Type B pancreatic cell (in vitro differentiated cells): ENCODE results near the gene LIMS1. TPM values are rescaled to one million over a fixed set of nuclear protein-coding genes. Genes with fewer than 3 reads are reported as not detected.
"Not testable (repeated sequence)": the region's sequence is repeated elsewhere in the genome, so short reads cannot be mapped to it uniquely, and the experiment has no call there.

Experiments used
- DNase-seq: peaks from one replicate; pipeline ENCODE4 v3.0.0; 2021; ENCODE audit warnings: mixed read lengths; ENCODE audit not compliant: unreplicated experiment; ENCODE audit errors: extremely low spot score
- H3K27ac Mint-ChIP-seq: 2 replicates; pipeline ENCODE4 v1.8.0; 2021; ENCODE audit warnings: mild to moderate bottlenecking, mixed read lengths
- H3K27me3 Mint-ChIP-seq: 2 replicates; pipeline ENCODE4 v1.8.0; 2021; ENCODE audit warnings: mixed read lengths
- H3K36me3 Mint-ChIP-seq: 2 replicates; pipeline ENCODE4 v1.8.0; 2021; ENCODE audit warnings: mixed read lengths
- H3K4me1 Mint-ChIP-seq: one replicate; pipeline ENCODE4 v1.8.0; 2021; ENCODE audit warnings: mixed read lengths; ENCODE audit not compliant: unreplicated experiment
- H3K4me3 Mint-ChIP-seq: 2 replicates; pipeline ENCODE4 v1.8.0; 2021; ENCODE audit warnings: mild to moderate bottlenecking, mixed read lengths
- H3K9me3 Mint-ChIP-seq: 2 replicates; pipeline ENCODE4 v1.8.0; 2021; ENCODE audit warnings: mixed read lengths
- total RNA-seq: library from RNA; stranded (reverse); gene quantifications from 2 replicates; pipeline ENCODE4 v1.2.1, GENCODE V29; 2021; ENCODE audit warnings: low replicate concordance

Gene LIMS1
- total RNA-seq, 1 donor from 2014 or later: 43.5 TPM

GRCh38 chr2:108653425-108653824 is 119.2 kb downstream of the LIMS1 start:
- H3K36me3 Mint-ChIP-seq, H3K27me3 Mint-ChIP-seq, H3K9me3 Mint-ChIP-seq, H3K4me3 Mint-ChIP-seq, DNase-seq, H3K27ac Mint-ChIP-seq: not testable (repeated sequence)
- H3K4me1 Mint-ChIP-seq: peaks cover 13% of the 10 kb centered on the region

- H3K36me3 Mint-ChIP-seq, H3K27ac Mint-ChIP-seq, H3K27me3 Mint-ChIP-seq, DNase-seq, H3K9me3 Mint-ChIP-seq, H3K4me3 Mint-ChIP-seq: not testable (repeated sequence)
- peaks cover 13% of the 10 kb centered on the region for H3K4me1 Mint-ChIP-seq
Observed at GRCh38 chr2:108653849-108654248, 119.6 kb downstream of the LIMS1 start.

- not testable (repeated sequence) for H3K27me3 Mint-ChIP-seq, H3K9me3 Mint-ChIP-seq, H3K36me3 Mint-ChIP-seq, DNase-seq, H3K27ac Mint-ChIP-seq, H3K4me3 Mint-ChIP-seq
- H3K4me1 Mint-ChIP-seq: peaks cover 13% of the 10 kb centered on the region
Observed at GRCh38 chr2:108654521-108655125, 120.4 kb downstream of the LIMS1 start.

- H3K27ac Mint-ChIP-seq, H3K27me3 Mint-ChIP-seq, H3K4me3 Mint-ChIP-seq, H3K9me3 Mint-ChIP-seq, DNase-seq, H3K36me3 Mint-ChIP-seq: not testable (repeated sequence)
- peaks cover 13% of the 10 kb centered on the region for H3K4me1 Mint-ChIP-seq
Observed at GRCh38 chr2:108655270-108655669, 121.0 kb downstream of the LIMS1 start.

- H3K9me3 Mint-ChIP-seq, DNase-seq, H3K36me3 Mint-ChIP-seq, H3K27me3 Mint-ChIP-seq, H3K27ac Mint-ChIP-seq, H3K4me3 Mint-ChIP-seq: not testable (repeated sequence)
- peaks cover 10% of the 10 kb centered on the region for H3K4me1 Mint-ChIP-seq
Observed at GRCh38 chr2:108656282-108656681, 122.0 kb downstream of the LIMS1 start.

GRCh38 chr2:108657517-108657916 is 123.2 kb downstream of the LIMS1 start:
- H3K36me3 Mint-ChIP-seq, H3K4me3 Mint-ChIP-seq, H3K27ac Mint-ChIP-seq, H3K4me1 Mint-ChIP-seq, H3K27me3 Mint-ChIP-seq, DNase-seq, H3K9me3 Mint-ChIP-seq: not testable (repeated sequence)

GRCh38 chr2:108658553-108658952 is 124.3 kb downstream of the LIMS1 start:
- H3K36me3 Mint-ChIP-seq, H3K27me3 Mint-ChIP-seq, H3K9me3 Mint-ChIP-seq, DNase-seq, H3K27ac Mint-ChIP-seq, H3K4me1 Mint-ChIP-seq, H3K4me3 Mint-ChIP-seq: not testable (repeated sequence)

GRCh38 chr2:108661493-108661892 is 127.2 kb downstream of the LIMS1 start:
- not testable (repeated sequence) for H3K4me1 Mint-ChIP-seq, H3K27ac Mint-ChIP-seq, H3K9me3 Mint-ChIP-seq, H3K27me3 Mint-ChIP-seq, H3K36me3 Mint-ChIP-seq, DNase-seq, H3K4me3 Mint-ChIP-seq

GRCh38 chr2:108662207-108662612 is 127.9 kb downstream of the LIMS1 start:
- H3K4me3 Mint-ChIP-seq, H3K27me3 Mint-ChIP-seq, H3K36me3 Mint-ChIP-seq, H3K9me3 Mint-ChIP-seq, H3K4me1 Mint-ChIP-seq, H3K27ac Mint-ChIP-seq, DNase-seq: not testable (repeated sequence)

GRCh38 chr2:108663346-108663745 is 129.1 kb downstream of the LIMS1 start:
- not testable (repeated sequence) for H3K4me3 Mint-ChIP-seq, H3K27ac Mint-ChIP-seq, H3K4me1 Mint-ChIP-seq, H3K9me3 Mint-ChIP-seq, DNase-seq, H3K36me3 Mint-ChIP-seq, H3K27me3 Mint-ChIP-seq

- not testable (repeated sequence) for DNase-seq, H3K4me1 Mint-ChIP-seq, H3K36me3 Mint-ChIP-seq, H3K9me3 Mint-ChIP-seq, H3K27me3 Mint-ChIP-seq, H3K4me3 Mint-ChIP-seq, H3K27ac Mint-ChIP-seq
Observed at GRCh38 chr2:108664089-108664488, 129.8 kb downstream of the LIMS1 start.

- H3K9me3 Mint-ChIP-seq, DNase-seq, H3K4me3 Mint-ChIP-seq, H3K27ac Mint-ChIP-seq, H3K4me1 Mint-ChIP-seq, H3K36me3 Mint-ChIP-seq, H3K27me3 Mint-ChIP-seq: not testable (repeated sequence)
Observed at GRCh38 chr2:108664979-108665378, 130.7 kb downstream of the LIMS1 start.

- not testable (repeated sequence) for DNase-seq, H3K4me3 Mint-ChIP-seq, H3K27ac Mint-ChIP-seq, H3K27me3 Mint-ChIP-seq, H3K36me3 Mint-ChIP-seq, H3K9me3 Mint-ChIP-seq, H3K4me1 Mint-ChIP-seq
Observed at GRCh38 chr2:108665975-108666374, 131.7 kb downstream of the LIMS1 start.

- H3K4me1 Mint-ChIP-seq, H3K36me3 Mint-ChIP-seq: not testable (repeated sequence)
Observed at GRCh38 chr2:108667140-108667539, 132.9 kb downstream of the LIMS1 start.

GRCh38 chr2:108670282-108670681 is 136.0 kb downstream of the LIMS1 start:
- not testable (repeated sequence) for H3K4me1 Mint-ChIP-seq, H3K27ac Mint-ChIP-seq, H3K4me3 Mint-ChIP-seq, DNase-seq, H3K36me3 Mint-ChIP-seq, H3K27me3 Mint-ChIP-seq, H3K9me3 Mint-ChIP-seq

More at GRCh38 chr2:108667140-108667539, 132.9 kb downstream of the LIMS1 start:
- DNase-seq, H3K9me3 Mint-ChIP-seq, H3K4me3 Mint-ChIP-seq, H3K27me3 Mint-ChIP-seq, H3K27ac Mint-ChIP-seq: not testable (repeated sequence)
